Prostate gland (tissue), 2 donors: ENCODE data around the gene FRMPD4.

Experiments used
- POLR2AphosphoS5 ChIP-seq: sonication (generic); formaldehyde crosslinking; IDR thresholded peaks from one replicate; pipeline ENCODE4 v1.6.1; 2017; ENCODE audit warnings: antibody characterized with exemption
- TF ChIP-seq, protein P1 (sequence below), 4 experiments: fragments of 200-600 bp in 2 of 4; fragments of 450-650 bp in 2 of 4; sonication (generic) in 2 of 4; IDR thresholded peaks; 1 replicate in 3 of 4; 2 replicates in 1 of 4; pipeline ENCODE4 v1.5.1; 2016 to 2019; ENCODE audit warnings: antibody characterized with exemption in 4 of 4, mild to moderate bottlenecking in 2 of 4, moderate library complexity in 2 of 4

DNA sequence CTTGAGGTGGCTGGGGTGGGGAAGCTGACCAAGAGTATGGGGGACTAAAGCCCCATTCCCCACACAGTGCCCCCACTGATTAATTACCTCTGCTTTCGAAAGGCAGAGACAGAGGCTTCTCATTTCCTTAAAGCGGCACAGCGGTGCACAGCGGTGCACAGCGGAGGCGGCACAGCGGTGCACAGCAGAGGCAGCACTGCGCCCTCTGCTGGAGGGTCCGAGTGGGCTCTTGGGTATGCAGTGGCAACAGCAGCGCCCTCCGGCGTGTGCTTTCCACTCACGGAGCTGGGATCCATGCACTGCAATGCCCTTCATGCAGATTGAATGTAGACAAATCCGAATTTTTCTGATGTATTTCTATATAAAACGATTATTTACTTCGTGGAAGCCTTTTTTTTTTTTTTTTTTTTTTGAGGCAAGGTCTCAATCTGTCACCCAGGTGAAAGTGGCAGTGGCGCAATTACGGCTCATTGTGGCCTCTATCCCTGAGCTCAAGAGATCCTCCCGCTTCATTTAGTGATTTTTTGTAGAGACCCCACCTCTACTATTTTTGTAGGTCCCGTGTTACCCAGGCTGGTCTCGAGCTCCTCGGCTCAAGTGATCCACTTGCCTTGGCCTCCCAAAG, 633.3 kb downstream of the FRMPD4 start:
- TF ChIP-seq, protein P1, sequence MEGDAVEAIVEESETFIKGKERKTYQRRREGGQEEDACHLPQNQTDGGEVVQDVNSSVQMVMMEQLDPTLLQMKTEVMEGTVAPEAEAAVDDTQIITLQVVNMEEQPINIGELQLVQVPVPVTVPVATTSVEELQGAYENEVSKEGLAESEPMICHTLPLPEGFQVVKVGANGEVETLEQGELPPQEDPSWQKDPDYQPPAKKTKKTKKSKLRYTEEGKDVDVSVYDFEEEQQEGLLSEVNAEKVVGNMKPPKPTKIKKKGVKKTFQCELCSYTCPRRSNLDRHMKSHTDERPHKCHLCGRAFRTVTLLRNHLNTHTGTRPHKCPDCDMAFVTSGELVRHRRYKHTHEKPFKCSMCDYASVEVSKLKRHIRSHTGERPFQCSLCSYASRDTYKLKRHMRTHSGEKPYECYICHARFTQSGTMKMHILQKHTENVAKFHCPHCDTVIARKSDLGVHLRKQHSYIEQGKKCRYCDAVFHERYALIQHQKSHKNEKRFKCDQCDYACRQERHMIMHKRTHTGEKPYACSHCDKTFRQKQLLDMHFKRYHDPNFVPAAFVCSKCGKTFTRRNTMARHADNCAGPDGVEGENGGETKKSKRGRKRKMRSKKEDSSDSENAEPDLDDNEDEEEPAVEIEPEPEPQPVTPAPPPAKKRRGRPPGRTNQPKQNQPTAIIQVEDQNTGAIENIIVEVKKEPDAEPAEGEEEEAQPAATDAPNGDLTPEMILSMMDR (IDR thresholded peaks at IDR 0.05): peak in 3 of 4 experiments; percentile 13 to 40 (median 23)
- no peak for TF ChIP-seq POLR2AphosphoS5
